Endodermal cell (in vitro differentiated cells): Measurements from ENCODE around the gene DLK1. TPM values are rescaled to one million over a fixed set of nuclear protein-coding genes. Genes with fewer than 3 reads are reported as not detected.

Experiments
- DNase-seq: peaks from one replicate; pipeline ENCODE4 v3.0.0-alpha.2; 2017
- H3K27ac ChIP-seq: 2 replicates; pipeline ENCODE4 v1.5.1; 2013; ENCODE audit warnings: mild to moderate bottlenecking, low read depth, low read length, moderate library complexity
- H3K27me3 ChIP-seq: 2 replicates; pipeline ENCODE4 v1.6.1; 2013; ENCODE audit warnings: mild to moderate bottlenecking, low read length, moderate library complexity; ENCODE audit not compliant: insufficient read depth, control insufficient read depth, poor library complexity, severe bottlenecking
- H3K36me3 ChIP-seq: 2 replicates; pipeline ENCODE4 v1.7.0; 2013; ENCODE audit warnings: mild to moderate bottlenecking, low read length, moderate library complexity; ENCODE audit not compliant: control insufficient read depth, insufficient read depth
- H3K4me1 ChIP-seq: one replicate; pipeline ENCODE4 v1.7.0; 2013; ENCODE audit warnings: low read length; ENCODE audit not compliant: control insufficient read depth, insufficient read depth
- H3K4me3 ChIP-seq: 2 replicates; pipeline ENCODE4 v1.5.1; 2013; ENCODE audit warnings: mild to moderate bottlenecking, low read length, moderate library complexity
- H3K9ac ChIP-seq: 2 replicates; pipeline ENCODE4 v1.6.1; 2013; ENCODE audit warnings: mild to moderate bottlenecking, low read length, moderate library complexity; ENCODE audit not compliant: poor library complexity, severe bottlenecking; ENCODE audit errors: extremely low read depth
- H3K9me3 ChIP-seq: 2 replicates; pipeline ENCODE4 v1.6.1; 2013; ENCODE audit warnings: mild to moderate bottlenecking, low read length, moderate library complexity; ENCODE audit not compliant: control insufficient read depth
- H3K27ac Mint-ChIP-seq: 2 replicates; pipeline ENCODE4 v1.8.0; 2020; ENCODE audit warnings: mixed read lengths
- H3K27me3 Mint-ChIP-seq: 2 replicates; pipeline ENCODE4 v1.8.0; 2021; ENCODE audit warnings: mild to moderate bottlenecking, mixed read lengths; ENCODE audit not compliant: insufficient read depth
- H3K36me3 Mint-ChIP-seq: 2 replicates; pipeline ENCODE4 v1.8.0; 2020; ENCODE audit warnings: low read depth, mixed read lengths
- H3K4me1 Mint-ChIP-seq: 2 replicates; pipeline ENCODE4 v1.8.0; 2020; ENCODE audit warnings: mixed read lengths
- H3K4me3 Mint-ChIP-seq: 2 replicates; pipeline ENCODE4 v1.8.0; 2020; ENCODE audit warnings: mild to moderate bottlenecking, moderate library complexity, mixed read lengths
- H3K9me3 Mint-ChIP-seq: 2 replicates; pipeline ENCODE4 v1.8.0; 2020; ENCODE audit warnings: mild to moderate bottlenecking, mixed read lengths
- CTCF ChIP-seq: fragments of 200-600 bp; sonication (generic); conservative IDR thresholded peaks from 2 replicates; pipeline ENCODE4 v1.5.0; 2021; ENCODE audit warnings: antibody characterized with exemption, mild to moderate bottlenecking
- WGBS, 2 experiments: methylation state at CpG; one replicate each; pipeline versions ENCODE4 v1.1.5 to v1.1.7; 2013; ENCODE audit warnings: missing lambda C conversion rate in 2 of 2, mixed read lengths in 1 of 2; ENCODE audit not compliant: insufficient coverage in 1 of 2, insufficient read length in 1 of 2; 5-methylcytosine and 5-hydroxymethylcytosine counted together
- total RNA-seq, 2 donors: library from RNA; stranded (reverse); fragmentation: NEBNext Ultra II Directional in 1 of 2; extraction: Animal tissue kit (Norgen Biotek cat#: 25700) in 1 of 2; gene quantifications; 2 replicates in 1 of 2; 3 replicates in 1 of 2; pipeline ENCODE4 v1.2.1, GENCODE V29; 2021

Gene DLK1
- total RNA-seq, 2 donors from 2014 or later, result 78.3 to 117 TPM

GRCh38 chr14:100711493-100711892 is 15.2 kb upstream of the DLK1 start:
- whole genome bisulfite sequencing, 2 experiments, result 85 to 92% methylated on average over 8 to 12 of the region's 12 CpGs
- no peak overlapping the region for H3K27ac Mint-ChIP-seq
- peaks cover 16% of the 10 kb centered on the region for H3K27me3 Mint-ChIP-seq
- Histone ChIP-seq H3K9me3 (peaks cover 6% of the 10 kb centered on the region), H3K4me1 (no peaks in the 10 kb centered on the region), H3K27me3 (no peaks in the 10 kb centered on the region), H3K27ac (no peak overlapping the region), H3K9ac (no peak overlapping the region), H3K36me3 (no peaks in the 10 kb centered on the region), H3K4me3 (no peak overlapping the region)
- H3K36me3 Mint-ChIP-seq, result no peaks in the 10 kb centered on the region
- H3K4me1 Mint-ChIP-seq, result peaks cover 17% of the 10 kb centered on the region
- no peak for DNase-seq
- TF ChIP-seq CTCF, result no peak
- H3K9me3 Mint-ChIP-seq, result peaks cover 6% of the 10 kb centered on the region
- H3K4me3 Mint-ChIP-seq, result no peak overlapping the region

- H3K27ac ChIP-seq, result no peak overlapping the region
- H3K4me1 Mint-ChIP-seq, result peaks cover 17% of the 10 kb centered on the region
- no peak for DNase-seq
- H3K9me3 ChIP-seq, result peaks cover 6% of the 10 kb centered on the region
- peaks cover 16% of the 10 kb centered on the region for H3K27me3 Mint-ChIP-seq
- no peak overlapping the region for H3K4me3 ChIP-seq
- H3K4me3 Mint-ChIP-seq, result no peak overlapping the region
- H3K9me3 Mint-ChIP-seq, result peaks cover 6% of the 10 kb centered on the region
- H3K4me1 ChIP-seq, result no peaks in the 10 kb centered on the region
- H3K36me3 Mint-ChIP-seq, result no peaks in the 10 kb centered on the region
- WGBS, 2 experiments, result 87 to 92% methylated on average over 4 to 7 of the region's 7 CpGs
- no peak overlapping the region for H3K9ac ChIP-seq
- H3K27ac Mint-ChIP-seq, result no peak overlapping the region
- no peaks in the 10 kb centered on the region for H3K36me3 ChIP-seq
- no peak for TF ChIP-seq CTCF
- H3K27me3 ChIP-seq, result no peaks in the 10 kb centered on the region
These were observed 14.2 kb upstream of the DLK1 start for GRCh38 chr14:100712490-100712889.

- peaks cover 16% of the 10 kb centered on the region for H3K27me3 Mint-ChIP-seq
- no peak for DNase-seq
- no peak overlapping the region for H3K4me3 ChIP-seq
- no peaks in the 10 kb centered on the region for H3K36me3 ChIP-seq
- H3K27me3 ChIP-seq, result no peaks in the 10 kb centered on the region
- no peaks in the 10 kb centered on the region for H3K36me3 Mint-ChIP-seq
- no peak overlapping the region for H3K4me3 Mint-ChIP-seq
- no peak overlapping the region for H3K27ac Mint-ChIP-seq
- 88 to 92% methylated on average over 7 to 10 of the region's 10 CpGs for WGBS, 2 experiments
- H3K4me1 ChIP-seq, result peaks cover 2% of the 10 kb centered on the region
- H3K9ac ChIP-seq, result no peak overlapping the region
- H3K9me3 Mint-ChIP-seq, result peaks cover 6% of the 10 kb centered on the region
- H3K4me1 Mint-ChIP-seq, result peaks cover 23% of the 10 kb centered on the region
- TF ChIP-seq CTCF, result no peak
- peaks cover 6% of the 10 kb centered on the region for H3K9me3 ChIP-seq
- H3K27ac ChIP-seq, result no peak overlapping the region
These were observed 13.0 kb upstream of the DLK1 start for GRCh38 chr14:100713705-100714104.
